Upper lobe of left lung (tissue), 4 donors: Measurements from ENCODE around the gene POLD1.
A peak's percentile ranks its signal among the peaks of the same experiment; 100 is the strongest.

ENCODE experiments used
- CTCF ChIP-seq, 6 experiments: fragments of 450-650 bp in 4 of 6; fragments of 200-600 bp in 2 of 6; sonication (generic) in 2 of 6; IDR thresholded peaks; one replicate each; pipeline ENCODE4 v1.5.1; 2016 to 2019; ENCODE audit warnings: antibody characterized with exemption in 6 of 6
- EP300 ChIP-seq, 4 donors: sonication (generic); formaldehyde crosslinking; IDR thresholded peaks; one replicate each; pipeline ENCODE4 v1.5.1; 2017; ENCODE audit warnings: antibody characterized with exemption in 4 of 4, control low read depth in 2 of 4
- POLR2A ChIP-seq, 4 donors: fragments of 450-650 bp; IDR thresholded peaks; one replicate each; pipeline ENCODE4 v1.5.1; 2016 to 2017; ENCODE audit warnings: antibody characterized with exemption in 4 of 4, mild to moderate bottlenecking in 2 of 4
- POLR2AphosphoS5 ChIP-seq, 2 donors: sonication (generic); formaldehyde crosslinking; IDR thresholded peaks; one replicate each; pipeline ENCODE4 v1.5.1; 2017; ENCODE audit warnings: antibody characterized with exemption in 2 of 2

GRCh38 chr19:50376166-50377050 lies 7.7 kb upstream of the POLD1 start, which contains the start of gene NR1H2:
- TF ChIP-seq POLR2A (IDR thresholded peaks at IDR 0.05) (peak in 3 of 4 donors; percentile 61 to 93 (median 85)), EP300 (IDR thresholded peaks at IDR 0.05) (peak in 1 of 4 donors; percentile 79), CTCF (IDR thresholded peaks at IDR 0.05) (no peak), POLR2AphosphoS5 (IDR thresholded peaks at IDR 0.05) (peak; percentile 90 to 98)
